Activated effector memory CD4-positive, alpha-beta T cell treated with Interleukin-2 at 50 U/mL for 16 hours (primary cell): ENCODE measurements around the gene IMPACT.

ENCODE experiments used
- DNase-seq: peaks from one replicate; pipeline ENCODE4 v3.0.0-alpha.2; 2020

Gene IMPACT

GRCh38 chr18:24426398-24427294 is at the start of gene IMPACT:
Gene IMPACT (plus strand): TSS chr18:24426670. CDS start chr18:24426757, 87 bp downstream.
- peak; percentile 68 for DNase-seq

GRCh38 chr18:24378598-24378997 is 47.9 kb upstream of the IMPACT start:
- no peak for DNase-seq

GRCh38 chr18:24380163-24380747 is 46.2 kb upstream of the IMPACT start:
- no peak for DNase-seq

- DNase-seq, result no peak
Observed at GRCh38 chr18:24381126-24381525, 45.3 kb upstream of the IMPACT start.

- DNase-seq, result no peak
Observed at GRCh38 chr18:24386681-24387080, 39.8 kb upstream of the IMPACT start.

GRCh38 chr18:24388957-24389356 is 37.5 kb upstream of the IMPACT start:
- no peak for DNase-seq

- no peak for DNase-seq
Observed at GRCh38 chr18:24395049-24395795, 31.2 kb upstream of the IMPACT start.

- DNase-seq, result no peak
Observed at GRCh38 chr18:24396082-24396633, 30.3 kb upstream of the IMPACT start.

GRCh38 chr18:24397131-24397693 is 29.3 kb upstream of the IMPACT start:
- DNase-seq, result no peak

GRCh38 chr18:24397694-24398368 is 28.6 kb upstream of the IMPACT start, which contains the start of gene OSBPL1A:
Gene OSBPL1A (minus strand): TSS chr18:24397824. CDS start chr18:24377533, 20,291 bp downstream.
- DNase-seq, result peak; percentile 79

- no peak for DNase-seq
Observed at GRCh38 chr18:24398540-24398939, 27.9 kb upstream of the IMPACT start.

GRCh38 chr18:24400587-24400986 is 25.9 kb upstream of the IMPACT start:
- no peak for DNase-seq

GRCh38 chr18:24402209-24402785 is 24.2 kb upstream of the IMPACT start:
- no peak for DNase-seq

GRCh38 chr18:24403076-24403475 is 23.4 kb upstream of the IMPACT start:
- DNase-seq, result no peak

- DNase-seq, result no peak
Observed at GRCh38 chr18:24404591-24404990, 21.9 kb upstream of the IMPACT start.

GRCh38 chr18:24408496-24408895 is 18.0 kb upstream of the IMPACT start:
- no peak for DNase-seq

GRCh38 chr18:24413148-24413547 is 13.3 kb upstream of the IMPACT start:
- DNase-seq, result no peak

- DNase-seq, result no peak
Observed at GRCh38 chr18:24414349-24415003, 12.0 kb upstream of the IMPACT start.

GRCh38 chr18:24417480-24417879 is 9.0 kb upstream of the IMPACT start:
- DNase-seq, result no peak

- no peak for DNase-seq
Observed at GRCh38 chr18:24420551-24420950, 5.9 kb upstream of the IMPACT start.

GRCh38 chr18:24421831-24422230 is 4.6 kb upstream of the IMPACT start:
- no peak for DNase-seq
